GM18907 (cell line): ENCODE results near the gene MEX3C.

Experiments
- ATAC-seq: cut with Tn5 transposase; IDR thresholded peaks from one replicate; pipeline ENCODE4 v1.9.1; 2021; ENCODE audit warnings: mild to moderate bottlenecking, moderate library complexity; ENCODE audit not compliant: unreplicated experiment

Gene MEX3C

DNA sequence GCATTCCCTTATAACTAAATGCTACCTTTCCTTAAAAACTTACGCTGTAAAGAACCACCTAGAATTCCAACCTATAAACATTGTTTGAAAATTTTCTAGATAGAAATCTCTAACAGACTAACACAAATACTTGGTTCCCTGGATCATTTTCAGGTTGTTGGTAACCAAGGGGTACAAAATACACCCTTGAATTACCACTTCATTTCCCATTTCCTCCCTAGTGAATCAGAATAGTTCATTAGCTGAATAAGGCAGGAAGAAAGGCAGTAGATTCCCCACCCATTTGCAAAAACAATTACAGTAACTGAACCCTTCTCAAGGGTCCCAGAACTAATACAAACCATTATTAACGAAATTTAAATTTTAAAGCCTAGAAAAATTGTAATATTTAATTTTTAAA is 5.5 kb downstream of the MEX3C start:
- ATAC-seq: no peak

GRCh38 chr18:51191128-51191717 is 6.3 kb downstream of the MEX3C start:
- no peak for ATAC-seq

DNA sequence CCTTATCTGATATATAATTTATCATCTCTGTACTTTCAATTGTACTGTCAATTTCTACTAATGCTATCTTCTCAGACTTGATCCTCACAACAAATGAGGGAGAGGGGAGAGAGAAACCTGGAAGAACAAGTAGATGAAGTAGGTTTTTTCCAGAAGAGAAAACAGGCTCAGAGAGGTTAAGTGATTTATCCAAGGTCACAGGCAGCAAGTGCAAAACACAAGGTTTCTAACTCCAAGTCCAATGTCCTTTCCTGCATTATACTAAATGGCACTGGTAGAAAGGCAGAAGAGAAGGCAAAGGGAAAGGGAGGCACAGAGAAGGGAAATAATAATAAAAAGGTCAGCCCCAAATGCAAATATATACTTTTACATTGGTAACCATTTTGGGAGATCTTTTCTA is 7.5 kb downstream of the MEX3C start:
- no peak for ATAC-seq

DNA sequence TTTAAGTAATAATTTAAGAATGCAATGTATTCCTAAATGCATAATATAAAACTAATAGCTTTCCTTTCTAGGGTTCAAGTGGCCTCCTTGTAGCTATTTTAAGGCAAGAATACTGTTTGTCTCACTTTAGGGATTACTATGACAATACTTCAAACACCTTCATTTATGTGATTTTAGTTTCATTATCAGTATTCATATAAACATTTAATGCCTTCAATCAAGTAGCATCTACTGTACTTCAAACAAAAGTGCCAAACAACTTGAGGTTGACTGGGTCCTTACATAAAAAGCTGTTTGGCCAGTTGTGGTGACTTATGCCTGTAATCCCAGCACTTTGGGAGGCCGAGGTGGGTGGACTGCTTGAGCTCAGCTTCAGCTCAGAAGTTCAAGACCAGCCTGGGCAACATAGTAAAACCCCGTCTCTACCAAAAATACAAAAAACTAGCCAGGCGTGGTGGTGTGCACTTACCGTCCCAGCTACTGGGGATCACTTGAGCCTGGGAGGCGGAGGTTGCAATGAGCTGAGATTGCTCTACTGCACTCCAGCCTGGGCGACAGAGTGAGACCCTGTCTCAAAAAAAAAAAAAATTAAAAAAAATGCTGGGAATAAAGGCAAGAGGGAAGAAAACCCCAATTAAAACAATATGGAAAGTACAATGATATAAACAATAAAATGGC is 9.3 kb downstream of the MEX3C start:
- ATAC-seq: peak; percentile 54

DNA sequence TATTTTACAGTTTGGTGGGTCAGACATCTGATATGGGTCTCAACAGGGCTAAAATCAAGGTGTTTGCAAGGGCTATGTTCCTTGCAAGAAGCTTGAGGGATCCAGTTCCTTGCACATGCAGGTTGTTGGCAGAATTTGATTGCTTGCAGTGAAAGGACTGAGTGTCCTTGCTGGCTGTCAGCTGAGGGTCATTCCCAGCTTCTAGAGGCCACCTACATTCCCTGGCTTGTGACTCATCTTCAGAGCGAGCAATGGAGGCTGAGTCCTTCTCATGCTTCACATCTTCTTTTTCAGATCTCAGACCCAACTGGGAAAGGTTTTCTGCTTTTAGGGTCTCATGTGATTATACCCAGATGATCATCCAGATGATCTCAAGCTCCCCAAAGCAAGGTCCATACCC is 12.4 kb downstream of the MEX3C start:
- no peak for ATAC-seq

GRCh38 chr18:51184091-51184457 is 13.4 kb downstream of the MEX3C start:
- ATAC-seq: no peak

DNA sequence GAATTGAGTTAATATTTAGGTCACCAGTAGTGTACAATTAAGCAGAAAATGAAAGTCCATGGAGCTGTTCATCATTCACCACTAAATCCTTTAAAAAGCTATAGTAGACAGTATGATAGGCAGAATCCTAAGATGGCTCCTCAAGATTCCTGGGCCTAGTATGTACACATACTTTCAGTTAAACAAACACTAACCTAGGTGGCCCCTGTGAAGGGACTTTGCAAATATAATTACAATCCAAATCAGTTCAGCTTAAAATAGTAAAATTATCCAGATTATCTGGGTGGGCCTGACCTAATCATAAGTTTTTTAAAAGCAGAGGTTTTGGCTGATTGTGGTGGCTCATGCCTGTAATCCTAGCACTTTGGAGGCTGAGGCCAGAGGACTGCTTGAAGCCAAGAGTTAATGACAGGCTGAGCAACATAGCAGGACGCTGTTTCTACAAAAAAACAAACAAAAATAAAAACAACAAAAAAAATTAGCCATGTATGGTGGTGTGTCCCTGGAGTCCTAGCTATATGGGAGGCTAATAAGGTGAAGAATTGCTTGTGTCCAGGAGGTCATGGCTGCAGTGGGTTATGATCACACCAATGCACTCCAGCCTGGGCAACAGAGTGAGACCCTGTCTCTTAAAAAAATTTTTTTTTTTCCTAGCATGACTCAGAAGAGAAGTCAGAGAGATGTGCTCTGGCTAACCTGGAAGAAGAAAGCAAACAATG is 13.9 kb downstream of the MEX3C start:
- ATAC-seq: no peak

DNA sequence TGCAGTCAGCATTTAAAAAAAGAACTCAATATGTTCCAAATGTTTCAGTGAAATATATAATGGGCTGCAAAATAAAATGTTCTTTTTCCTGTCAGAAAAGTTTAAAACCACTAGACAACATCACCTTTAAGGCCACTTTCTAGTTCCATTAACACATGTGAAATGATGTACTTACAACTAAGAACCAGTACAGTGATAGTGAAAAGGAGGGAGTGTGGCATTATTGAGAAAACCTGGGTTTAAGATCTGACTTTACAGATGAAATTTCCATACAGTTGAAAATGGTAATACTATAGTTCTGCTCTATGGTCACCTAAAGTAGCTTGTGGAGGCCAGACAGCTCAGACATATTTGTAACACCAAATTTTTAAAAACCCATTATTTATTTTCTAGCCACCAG is 14.7 kb downstream of the MEX3C start:
- ATAC-seq: no peak

DNA sequence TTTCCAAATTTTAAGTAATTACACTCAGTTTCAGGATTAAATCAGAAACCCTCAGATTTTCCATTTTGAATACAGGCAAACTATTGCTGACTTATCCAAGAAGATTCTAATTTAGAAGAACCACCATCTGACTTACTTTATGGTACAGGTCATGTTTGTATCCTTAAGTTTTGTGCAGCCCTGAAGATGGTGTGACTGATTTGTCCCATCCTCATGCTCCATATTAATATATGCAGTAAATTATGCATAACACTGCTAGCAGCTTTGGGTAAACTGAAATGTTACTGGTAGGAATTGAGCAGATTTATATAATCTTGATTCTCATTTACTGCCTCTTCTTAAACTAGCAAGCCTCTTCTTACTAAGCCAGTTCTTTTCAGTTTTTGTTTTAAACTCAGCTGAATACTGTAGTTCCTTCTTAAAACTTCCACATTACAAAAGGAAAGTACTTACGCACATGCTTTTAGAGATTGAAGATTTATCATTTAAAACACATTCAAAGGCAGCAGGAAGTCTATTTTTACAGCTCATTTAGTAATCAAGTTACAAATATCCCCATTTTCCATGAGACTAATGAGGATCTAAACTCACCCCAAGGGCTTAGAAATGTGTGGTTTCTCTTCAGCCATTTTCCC is 25.7 kb downstream of the MEX3C start:
- peak; percentile 14 for ATAC-seq

- peak; percentile 75 for ATAC-seq
Measured at GRCh38 chr18:51171223-51171622, 26.3 kb downstream of the MEX3C start.

DNA sequence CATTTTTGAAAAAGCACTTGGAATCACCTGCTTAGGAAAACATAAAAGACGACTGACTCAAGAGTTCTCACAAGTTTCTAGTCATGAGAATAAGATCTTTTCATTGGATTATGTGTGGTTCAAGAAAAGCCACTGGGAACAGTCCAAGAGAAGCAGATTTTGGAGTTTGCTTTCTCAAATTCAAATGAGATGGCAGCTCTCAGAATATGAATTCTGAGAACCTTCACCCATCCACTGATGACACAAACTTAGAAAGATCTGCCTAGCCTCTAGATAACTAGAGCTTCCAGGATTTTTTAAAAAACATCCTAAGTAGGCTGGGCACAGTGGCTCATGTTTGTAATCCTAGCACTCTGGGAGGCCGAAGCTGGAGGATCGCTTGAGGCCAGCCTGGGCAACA is 26.8 kb downstream of the MEX3C start:
- no peak for ATAC-seq

DNA sequence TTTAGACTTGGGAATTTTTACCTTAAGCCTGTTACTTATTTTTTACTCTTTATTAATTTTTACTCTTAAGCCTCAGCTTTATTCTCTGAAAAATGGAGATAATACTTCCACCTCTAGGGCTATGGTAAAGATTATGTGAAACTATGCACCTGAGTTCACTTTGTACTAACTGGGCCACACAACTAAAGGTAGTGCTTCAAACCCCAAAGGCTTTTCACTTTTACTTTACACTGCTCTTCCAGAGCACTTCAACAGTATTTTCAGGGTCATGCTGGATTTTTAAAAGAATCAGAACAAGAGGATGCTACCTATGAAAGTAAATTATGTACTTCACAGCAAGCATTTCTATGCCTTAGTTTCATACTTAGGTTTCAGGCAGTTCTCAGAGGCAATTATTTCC is 27.8 kb downstream of the MEX3C start:
- ATAC-seq: no peak

DNA sequence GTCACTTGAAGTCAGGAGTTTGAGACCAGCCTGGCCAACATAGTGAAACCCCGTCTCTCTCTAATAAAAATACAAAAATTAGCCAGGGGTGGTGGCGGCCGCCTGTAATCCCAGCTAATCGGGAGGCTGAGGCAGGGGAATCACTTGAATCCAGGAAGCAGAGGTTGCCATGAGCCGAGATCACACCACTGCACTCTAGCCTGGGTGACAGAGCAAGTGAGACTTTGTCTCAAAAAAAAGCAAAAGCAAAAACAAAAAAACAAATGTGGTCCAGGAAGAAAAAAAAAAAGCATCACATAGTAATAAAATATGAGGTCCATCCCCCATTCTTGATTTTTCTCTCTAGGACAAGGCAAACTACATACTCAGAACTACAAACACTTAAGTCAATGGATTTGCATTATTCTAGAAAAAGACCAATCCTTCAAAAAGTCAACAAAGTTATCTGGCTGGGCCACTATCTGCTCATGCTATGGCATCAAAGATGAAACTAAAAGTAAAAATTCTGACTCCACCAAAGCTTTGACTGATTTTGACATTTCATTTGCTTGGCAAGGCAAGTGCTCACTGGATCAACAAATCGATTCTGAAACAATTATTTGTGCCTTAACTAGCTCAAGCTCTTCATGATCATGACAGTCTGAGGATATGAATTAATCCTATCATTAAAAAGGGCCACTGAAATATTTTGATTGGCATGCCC is 28.4 kb downstream of the MEX3C start:
- ATAC-seq: peak; percentile 42

- no peak for ATAC-seq
Measured at GRCh38 chr18:51168026-51168742, 29.3 kb downstream of the MEX3C start.

GRCh38 chr18:51165296-51165695 is 32.2 kb downstream of the MEX3C start:
- ATAC-seq: no peak

DNA sequence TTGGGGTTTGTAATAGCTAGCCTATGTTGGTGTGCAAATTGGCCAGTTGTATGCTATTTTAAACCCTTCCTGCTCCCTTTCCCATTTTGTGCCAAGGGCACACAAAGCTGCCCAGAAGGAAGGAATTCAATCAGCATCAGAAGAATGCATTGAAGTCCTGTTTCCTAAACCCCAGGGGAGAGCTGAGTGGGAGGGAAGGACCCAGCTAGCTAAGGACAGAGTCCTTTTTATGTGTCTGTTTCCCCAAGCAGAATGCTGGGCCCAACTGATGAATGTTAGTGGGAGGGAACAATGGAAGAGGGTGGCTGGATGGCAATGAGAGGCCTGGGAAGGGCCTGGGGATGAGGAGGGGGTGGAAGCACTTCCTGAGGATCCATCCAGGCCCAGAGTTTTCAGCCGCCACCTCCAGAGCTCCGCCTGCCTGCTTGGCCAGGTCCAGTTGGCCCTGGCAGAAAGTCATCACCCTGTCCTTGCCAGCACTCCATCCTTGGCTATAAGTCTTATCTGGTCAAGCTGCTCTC is 32.7 kb downstream of the MEX3C start:
- ATAC-seq: no peak

- ATAC-seq: no peak
Measured at GRCh38 chr18:51164342-51164741, 33.1 kb downstream of the MEX3C start.

DNA sequence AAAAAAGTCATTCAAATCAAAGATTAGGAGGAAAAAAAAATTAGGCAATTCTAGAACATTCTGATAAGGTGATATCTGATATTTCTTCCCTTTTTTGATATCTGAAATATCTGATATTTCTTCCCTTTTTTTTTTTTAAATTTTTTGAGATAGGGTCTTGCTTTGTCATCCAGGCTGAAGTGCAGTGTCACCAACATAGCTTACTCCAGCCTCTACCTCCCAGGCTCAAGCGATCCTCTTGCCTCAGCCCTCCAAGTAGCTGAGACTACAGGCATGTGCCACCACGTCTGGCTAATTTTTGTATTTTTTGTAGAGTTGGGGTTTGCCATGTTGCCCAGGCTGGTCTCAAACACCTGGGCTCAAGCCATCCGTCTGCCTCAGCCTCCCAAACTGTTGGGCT is 33.9 kb downstream of the MEX3C start:
- ATAC-seq: no peak

DNA sequence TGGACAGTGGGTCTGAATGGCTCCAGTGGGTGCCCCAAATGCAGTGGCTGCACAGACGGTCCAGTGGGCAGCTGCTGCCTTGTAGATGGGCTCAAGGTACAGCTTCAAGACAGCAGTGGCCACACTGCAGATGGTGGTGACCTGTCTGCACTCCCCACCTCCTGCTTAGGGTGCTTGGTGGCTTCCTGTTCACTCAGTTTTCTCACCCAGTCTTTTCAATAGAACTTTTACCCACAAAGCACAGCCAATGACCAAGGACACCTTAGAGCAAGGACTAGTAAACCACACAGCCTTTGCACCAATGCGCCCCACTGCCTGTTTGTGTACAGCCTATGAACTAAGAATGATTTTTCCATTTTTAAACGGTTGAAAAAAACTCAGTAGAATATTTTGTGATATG is 34.9 kb downstream of the MEX3C start:
- no peak for ATAC-seq

GRCh38 chr18:51160646-51161045 is 36.8 kb downstream of the MEX3C start:
- ATAC-seq: no peak
